ENCODE results near the gene GBF1.

DNA sequence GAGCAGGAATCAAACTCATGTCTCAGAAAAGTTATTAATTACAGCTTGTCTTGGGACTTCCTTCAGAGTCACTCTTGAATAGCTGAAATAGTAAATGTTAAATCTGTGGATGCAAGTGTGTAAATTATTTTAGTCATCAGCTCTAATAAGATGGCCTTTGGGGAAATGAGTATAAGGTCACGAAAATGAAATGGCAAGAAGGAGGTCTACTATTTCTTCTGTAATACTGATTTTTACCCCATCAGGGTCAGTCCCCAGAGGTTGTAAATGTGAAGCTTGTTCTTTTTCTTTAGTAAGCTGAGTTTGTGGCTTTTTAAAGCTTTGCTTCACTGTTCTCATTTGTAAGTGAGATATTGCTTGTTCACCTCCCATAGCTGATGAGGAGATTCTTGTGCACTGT lies 63.9 kb downstream of the GBF1 start:
- no peak for TF ChIP-seq TAF1 (IDR thresholded peaks at IDR 0.05; ENCODE audit: low read depth)
- no peak for TF ChIP-seq MXI1 (conservative IDR thresholded peaks at IDR 0.05; ENCODE audit: poor library complexity, severe bottlenecking)
- no peak for TF ChIP-seq CTCF (IDR thresholded peaks at IDR 0.05; ENCODE audit: poor library complexity, severe bottlenecking)
- TF ChIP-seq POLR2AphosphoS5 (IDR thresholded peaks at IDR 0.05), result no peak
- TF ChIP-seq EP300 (conservative IDR thresholded peaks at IDR 0.05; ENCODE audit: poor library complexity, severe bottlenecking), result no peak
- TF ChIP-seq REST (IDR thresholded peaks at IDR 0.05; ENCODE audit: borderline replicate concordance), result no peak

Measured in neural cell (in vitro differentiated cells).